ENCODE results near the gene ZFAND2B. TPM values are rescaled to one million over a fixed set of nuclear protein-coding genes. Genes with fewer than 3 reads are reported as not detected.

ZFAND2B gene
- total and polyA plus RNA-seq, 2 experiments from 2014 or later = 16.3 to 30.0 TPM

DNA sequence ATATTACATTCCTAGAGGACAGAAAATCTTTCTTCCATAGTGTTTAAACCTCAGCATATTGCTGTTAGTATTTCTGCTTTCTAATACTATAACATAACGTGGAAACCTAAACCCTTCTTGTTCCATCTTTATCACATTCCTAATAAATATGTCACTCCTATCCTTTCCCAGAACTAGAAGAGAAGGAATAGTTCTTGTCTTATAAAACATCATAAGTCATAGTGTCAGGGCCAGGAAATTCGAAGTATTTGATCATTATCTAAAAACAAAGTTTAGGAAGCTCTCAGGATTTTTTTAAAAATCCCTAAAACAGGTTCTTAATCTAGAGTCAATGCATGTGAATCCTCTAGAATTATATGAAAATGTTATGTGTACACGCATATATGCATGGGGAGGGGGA, 48.0 kb upstream of the ZFAND2B start:
- ATAC-seq (no peak), DNase-seq (ENCODE audit: low spot score) (no peak)
- Histone ChIP-seq H3K27ac (ENCODE audit: low read depth) (no peak overlapping the region), H3K79me2 (replicated peaks; ENCODE audit: insufficient read depth) (peaks cover 7% of the 10 kb centered on the region; the same call in 1 of the 2 replicates), H4K20me1 (replicated peaks; ENCODE audit: insufficient read depth) (no peaks in the 10 kb centered on the region; the same call in 1 of the 2 replicates), H3K27me3 (ENCODE audit: insufficient read depth) (no peaks in the 10 kb centered on the region), H3F3A (replicated peaks; ENCODE audit: low read depth) (0 out of 2 replicates have a peak, but pooled peaks cover 3% of the 10 kb centered on the region), H3K4me3 (no peak overlapping the region), H3K4me1 (ENCODE audit: insufficient read depth) (peaks cover 4% of the 10 kb centered on the region; the same call in 1 of the 2 replicates), H2AFZ (no peak overlapping the region), H3K36me3 (ENCODE audit: insufficient read depth) (no peaks in the 10 kb centered on the region; the same call in 1 of the 2 replicates), H3K9me2 (ENCODE audit: insufficient read depth) (no peaks in the 10 kb centered on the region), H3K4me2 (no peak overlapping the region)
- TF ChIP-seq, protein P1, sequence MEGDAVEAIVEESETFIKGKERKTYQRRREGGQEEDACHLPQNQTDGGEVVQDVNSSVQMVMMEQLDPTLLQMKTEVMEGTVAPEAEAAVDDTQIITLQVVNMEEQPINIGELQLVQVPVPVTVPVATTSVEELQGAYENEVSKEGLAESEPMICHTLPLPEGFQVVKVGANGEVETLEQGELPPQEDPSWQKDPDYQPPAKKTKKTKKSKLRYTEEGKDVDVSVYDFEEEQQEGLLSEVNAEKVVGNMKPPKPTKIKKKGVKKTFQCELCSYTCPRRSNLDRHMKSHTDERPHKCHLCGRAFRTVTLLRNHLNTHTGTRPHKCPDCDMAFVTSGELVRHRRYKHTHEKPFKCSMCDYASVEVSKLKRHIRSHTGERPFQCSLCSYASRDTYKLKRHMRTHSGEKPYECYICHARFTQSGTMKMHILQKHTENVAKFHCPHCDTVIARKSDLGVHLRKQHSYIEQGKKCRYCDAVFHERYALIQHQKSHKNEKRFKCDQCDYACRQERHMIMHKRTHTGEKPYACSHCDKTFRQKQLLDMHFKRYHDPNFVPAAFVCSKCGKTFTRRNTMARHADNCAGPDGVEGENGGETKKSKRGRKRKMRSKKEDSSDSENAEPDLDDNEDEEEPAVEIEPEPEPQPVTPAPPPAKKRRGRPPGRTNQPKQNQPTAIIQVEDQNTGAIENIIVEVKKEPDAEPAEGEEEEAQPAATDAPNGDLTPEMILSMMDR (conservative IDR thresholded peaks at IDR 0.05; ENCODE audit: low read depth in 2 of 2) = no peak
- TF ChIP-seq NANOG (IDR thresholded peaks at IDR 0.05; ENCODE audit: borderline replicate concordance) (no peak), ZNF331 (CRISPR knock-in tag; IDR thresholded peaks at IDR 0.05; ENCODE audit: low read depth) (no peak), JUNB (IDR thresholded peaks at IDR 0.05; ENCODE audit: unreplicated experiment) (no peak), POLR2AphosphoS5 (IDR thresholded peaks at IDR 0.05; ENCODE audit: low read depth) (no peak)
- TF ChIP-seq, protein P2, sequence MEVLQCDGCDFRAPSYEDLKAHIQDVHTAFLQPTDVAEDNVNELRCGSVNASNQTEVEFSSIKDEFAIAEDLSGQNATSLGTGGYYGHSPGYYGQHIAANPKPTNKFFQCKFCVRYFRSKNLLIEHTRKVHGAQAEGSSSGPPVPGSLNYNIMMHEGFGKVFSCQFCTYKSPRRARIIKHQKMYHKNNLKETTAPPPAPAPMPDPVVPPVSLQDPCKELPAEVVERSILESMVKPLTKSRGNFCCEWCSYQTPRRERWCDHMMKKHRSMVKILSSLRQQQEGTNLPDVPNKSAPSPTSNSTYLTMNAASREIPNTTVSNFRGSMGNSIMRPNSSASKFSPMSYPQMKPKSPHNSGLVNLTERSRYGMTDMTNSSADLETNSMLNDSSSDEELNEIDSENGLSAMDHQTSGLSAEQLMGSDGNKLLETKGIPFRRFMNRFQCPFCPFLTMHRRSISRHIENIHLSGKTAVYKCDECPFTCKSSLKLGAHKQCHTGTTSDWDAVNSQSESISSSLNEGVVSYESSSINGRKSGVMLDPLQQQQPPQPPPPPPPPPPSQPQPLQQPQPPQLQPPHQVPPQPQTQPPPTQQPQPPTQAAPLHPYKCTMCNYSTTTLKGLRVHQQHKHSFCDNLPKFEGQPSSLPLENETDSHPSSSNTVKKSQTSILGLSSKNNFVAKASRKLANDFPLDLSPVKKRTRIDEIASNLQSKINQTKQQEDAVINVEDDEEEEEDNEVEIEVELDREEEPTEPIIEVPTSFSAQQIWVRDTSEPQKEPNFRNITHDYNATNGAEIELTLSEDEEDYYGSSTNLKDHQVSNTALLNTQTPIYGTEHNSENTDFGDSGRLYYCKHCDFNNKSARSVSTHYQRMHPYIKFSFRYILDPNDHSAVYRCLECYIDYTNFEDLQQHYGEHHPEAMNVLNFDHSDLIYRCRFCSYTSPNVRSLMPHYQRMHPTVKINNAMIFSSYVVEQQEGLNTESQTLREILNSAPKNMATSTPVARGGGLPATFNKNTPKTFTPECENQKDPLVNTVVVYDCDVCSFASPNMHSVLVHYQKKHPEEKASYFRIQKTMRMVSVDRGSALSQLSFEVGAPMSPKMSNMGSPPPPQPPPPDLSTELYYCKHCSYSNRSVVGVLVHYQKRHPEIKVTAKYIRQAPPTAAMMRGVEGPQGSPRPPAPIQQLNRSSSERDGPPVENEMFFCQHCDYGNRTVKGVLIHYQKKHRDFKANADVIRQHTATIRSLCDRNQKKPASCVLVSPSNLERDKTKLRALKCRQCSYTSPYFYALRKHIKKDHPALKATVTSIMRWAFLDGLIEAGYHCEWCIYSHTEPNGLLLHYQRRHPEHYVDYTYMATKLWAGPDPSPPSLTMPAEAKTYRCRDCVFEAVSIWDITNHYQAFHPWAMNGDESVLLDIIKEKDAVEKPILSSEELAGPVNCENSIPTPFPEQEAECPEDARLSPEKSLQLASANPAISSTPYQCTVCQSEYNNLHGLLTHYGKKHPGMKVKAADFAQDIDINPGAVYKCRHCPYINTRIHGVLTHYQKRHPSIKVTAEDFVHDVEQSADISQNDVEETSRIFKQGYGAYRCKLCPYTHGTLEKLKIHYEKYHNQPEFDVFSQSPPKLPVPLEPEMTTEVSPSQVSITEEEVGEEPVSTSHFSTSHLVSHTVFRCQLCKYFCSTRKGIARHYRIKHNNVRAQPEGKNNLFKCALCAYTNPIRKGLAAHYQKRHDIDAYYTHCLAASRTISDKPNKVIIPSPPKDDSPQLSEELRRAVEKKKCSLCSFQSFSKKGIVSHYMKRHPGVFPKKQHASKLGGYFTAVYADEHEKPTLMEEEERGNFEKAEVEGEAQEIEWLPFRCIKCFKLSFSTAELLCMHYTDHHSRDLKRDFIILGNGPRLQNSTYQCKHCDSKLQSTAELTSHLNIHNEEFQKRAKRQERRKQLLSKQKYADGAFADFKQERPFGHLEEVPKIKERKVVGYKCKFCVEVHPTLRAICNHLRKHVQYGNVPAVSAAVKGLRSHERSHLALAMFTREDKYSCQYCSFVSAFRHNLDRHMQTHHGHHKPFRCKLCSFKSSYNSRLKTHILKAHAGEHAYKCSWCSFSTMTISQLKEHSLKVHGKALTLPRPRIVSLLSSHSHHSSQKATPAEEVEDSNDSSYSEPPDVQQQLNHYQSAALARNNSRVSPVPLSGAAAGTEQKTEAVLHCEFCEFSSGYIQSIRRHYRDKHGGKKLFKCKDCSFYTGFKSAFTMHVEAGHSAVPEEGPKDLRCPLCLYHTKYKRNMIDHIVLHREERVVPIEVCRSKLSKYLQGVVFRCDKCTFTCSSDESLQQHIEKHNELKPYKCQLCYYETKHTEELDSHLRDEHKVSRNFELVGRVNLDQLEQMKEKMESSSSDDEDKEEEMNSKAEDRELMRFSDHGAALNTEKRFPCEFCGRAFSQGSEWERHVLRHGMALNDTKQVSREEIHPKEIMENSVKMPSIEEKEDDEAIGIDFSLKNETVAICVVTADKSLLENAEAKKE (CRISPR knock-in tag; IDR thresholded peaks at IDR 0.05) = no peak
- TF ChIP-seq, protein P3, sequence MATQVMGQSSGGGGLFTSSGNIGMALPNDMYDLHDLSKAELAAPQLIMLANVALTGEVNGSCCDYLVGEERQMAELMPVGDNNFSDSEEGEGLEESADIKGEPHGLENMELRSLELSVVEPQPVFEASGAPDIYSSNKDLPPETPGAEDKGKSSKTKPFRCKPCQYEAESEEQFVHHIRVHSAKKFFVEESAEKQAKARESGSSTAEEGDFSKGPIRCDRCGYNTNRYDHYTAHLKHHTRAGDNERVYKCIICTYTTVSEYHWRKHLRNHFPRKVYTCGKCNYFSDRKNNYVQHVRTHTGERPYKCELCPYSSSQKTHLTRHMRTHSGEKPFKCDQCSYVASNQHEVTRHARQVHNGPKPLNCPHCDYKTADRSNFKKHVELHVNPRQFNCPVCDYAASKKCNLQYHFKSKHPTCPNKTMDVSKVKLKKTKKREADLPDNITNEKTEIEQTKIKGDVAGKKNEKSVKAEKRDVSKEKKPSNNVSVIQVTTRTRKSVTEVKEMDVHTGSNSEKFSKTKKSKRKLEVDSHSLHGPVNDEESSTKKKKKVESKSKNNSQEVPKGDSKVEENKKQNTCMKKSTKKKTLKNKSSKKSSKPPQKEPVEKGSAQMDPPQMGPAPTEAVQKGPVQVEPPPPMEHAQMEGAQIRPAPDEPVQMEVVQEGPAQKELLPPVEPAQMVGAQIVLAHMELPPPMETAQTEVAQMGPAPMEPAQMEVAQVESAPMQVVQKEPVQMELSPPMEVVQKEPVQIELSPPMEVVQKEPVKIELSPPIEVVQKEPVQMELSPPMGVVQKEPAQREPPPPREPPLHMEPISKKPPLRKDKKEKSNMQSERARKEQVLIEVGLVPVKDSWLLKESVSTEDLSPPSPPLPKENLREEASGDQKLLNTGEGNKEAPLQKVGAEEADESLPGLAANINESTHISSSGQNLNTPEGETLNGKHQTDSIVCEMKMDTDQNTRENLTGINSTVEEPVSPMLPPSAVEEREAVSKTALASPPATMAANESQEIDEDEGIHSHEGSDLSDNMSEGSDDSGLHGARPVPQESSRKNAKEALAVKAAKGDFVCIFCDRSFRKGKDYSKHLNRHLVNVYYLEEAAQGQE (IDR thresholded peaks at IDR 0.05; ENCODE audit: unreplicated experiment) = no peak
- TF ChIP-seq, protein P4, sequence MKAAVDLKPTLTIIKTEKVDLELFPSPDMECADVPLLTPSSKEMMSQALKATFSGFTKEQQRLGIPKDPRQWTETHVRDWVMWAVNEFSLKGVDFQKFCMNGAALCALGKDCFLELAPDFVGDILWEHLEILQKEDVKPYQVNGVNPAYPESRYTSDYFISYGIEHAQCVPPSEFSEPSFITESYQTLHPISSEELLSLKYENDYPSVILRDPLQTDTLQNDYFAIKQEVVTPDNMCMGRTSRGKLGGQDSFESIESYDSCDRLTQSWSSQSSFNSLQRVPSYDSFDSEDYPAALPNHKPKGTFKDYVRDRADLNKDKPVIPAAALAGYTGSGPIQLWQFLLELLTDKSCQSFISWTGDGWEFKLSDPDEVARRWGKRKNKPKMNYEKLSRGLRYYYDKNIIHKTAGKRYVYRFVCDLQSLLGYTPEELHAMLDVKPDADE (IDR thresholded peaks at IDR 0.05) = no peak
- Mint-ChIP-seq H3K4me3 (no peak overlapping the region), H3K27ac (no peak overlapping the region), H3K36me3 (ENCODE audit: low read depth) (peaks cover 6% of the 10 kb centered on the region; the same call in 2 of the 3 replicates), H3K4me1 (peaks cover 20% of the 10 kb centered on the region), H3K27me3 (ENCODE audit: insufficient read depth, low read depth, poor library complexity) (peaks cover 11% of the 10 kb centered on the region), H3K9me3 (no peaks in the 10 kb centered on the region)

Data from GM23338 (cell line).